ENCODE results near the gene TPP2.

The TPP2 gene

GRCh38 chr13:102608974-102609373 is 12.2 kb downstream of the TPP2 start:
- TF ChIP-seq, protein P1, sequence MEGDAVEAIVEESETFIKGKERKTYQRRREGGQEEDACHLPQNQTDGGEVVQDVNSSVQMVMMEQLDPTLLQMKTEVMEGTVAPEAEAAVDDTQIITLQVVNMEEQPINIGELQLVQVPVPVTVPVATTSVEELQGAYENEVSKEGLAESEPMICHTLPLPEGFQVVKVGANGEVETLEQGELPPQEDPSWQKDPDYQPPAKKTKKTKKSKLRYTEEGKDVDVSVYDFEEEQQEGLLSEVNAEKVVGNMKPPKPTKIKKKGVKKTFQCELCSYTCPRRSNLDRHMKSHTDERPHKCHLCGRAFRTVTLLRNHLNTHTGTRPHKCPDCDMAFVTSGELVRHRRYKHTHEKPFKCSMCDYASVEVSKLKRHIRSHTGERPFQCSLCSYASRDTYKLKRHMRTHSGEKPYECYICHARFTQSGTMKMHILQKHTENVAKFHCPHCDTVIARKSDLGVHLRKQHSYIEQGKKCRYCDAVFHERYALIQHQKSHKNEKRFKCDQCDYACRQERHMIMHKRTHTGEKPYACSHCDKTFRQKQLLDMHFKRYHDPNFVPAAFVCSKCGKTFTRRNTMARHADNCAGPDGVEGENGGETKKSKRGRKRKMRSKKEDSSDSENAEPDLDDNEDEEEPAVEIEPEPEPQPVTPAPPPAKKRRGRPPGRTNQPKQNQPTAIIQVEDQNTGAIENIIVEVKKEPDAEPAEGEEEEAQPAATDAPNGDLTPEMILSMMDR (conservative IDR thresholded peaks at IDR 0.05; ENCODE audit: low read depth, low read length): no peak
- DNase-seq (ENCODE audit: low read depth): no peak
- H3K4me3 ChIP-seq (ENCODE audit: low read length): no peak overlapping the region

GRCh38 chr13:102609696-102610095 is 12.9 kb downstream of the TPP2 start:
- no peak for DNase-seq (ENCODE audit: low read depth)
- no peak overlapping the region for H3K4me3 ChIP-seq (ENCODE audit: low read length)
- TF ChIP-seq, protein P1 (conservative IDR thresholded peaks at IDR 0.05; ENCODE audit: low read depth, low read length): no peak

- H3K4me3 ChIP-seq (ENCODE audit: low read length): no peak overlapping the region
- TF ChIP-seq, protein P1 (conservative IDR thresholded peaks at IDR 0.05; ENCODE audit: low read depth, low read length): no peak
- no peak for DNase-seq (ENCODE audit: low read depth)
These were observed 13.6 kb downstream of the TPP2 start for GRCh38 chr13:102610296-102610895.

GRCh38 chr13:102617697-102618350 is 21.0 kb downstream of the TPP2 start:
- H3K4me3 ChIP-seq (ENCODE audit: low read length): no peak overlapping the region
- no peak for DNase-seq (ENCODE audit: low read depth)
- TF ChIP-seq, protein P1 (conservative IDR thresholded peaks at IDR 0.05; ENCODE audit: low read depth, low read length): no peak

GRCh38 chr13:102620516-102620915 is 23.7 kb downstream of the TPP2 start:
- TF ChIP-seq, protein P1 (conservative IDR thresholded peaks at IDR 0.05; ENCODE audit: low read depth, low read length): no peak
- DNase-seq (ENCODE audit: low read depth): no peak
- H3K4me3 ChIP-seq (ENCODE audit: low read length): no peak overlapping the region

DNA sequence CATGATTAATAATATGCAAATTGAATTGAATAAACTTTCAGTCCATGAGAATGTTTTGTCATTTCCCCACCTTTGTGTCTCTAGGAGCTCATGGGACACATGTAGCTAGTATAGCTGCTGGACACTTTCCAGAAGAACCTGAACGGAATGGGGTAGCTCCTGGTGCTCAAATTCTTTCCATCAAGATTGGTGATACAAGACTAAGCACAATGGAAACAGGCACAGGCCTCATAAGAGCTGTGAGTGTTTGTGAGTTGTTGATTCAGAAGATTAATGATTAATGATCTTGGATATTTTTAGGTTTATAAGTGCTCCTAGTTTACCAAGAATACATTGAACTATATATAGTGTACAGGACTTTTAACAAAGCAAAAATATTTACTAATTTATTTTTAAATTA is 30.1 kb downstream of the TPP2 start:
- H3K4me3 ChIP-seq (ENCODE audit: low read length): no peak overlapping the region
- TF ChIP-seq, protein P1 (conservative IDR thresholded peaks at IDR 0.05; ENCODE audit: low read depth, low read length): no peak
- DNase-seq (ENCODE audit: low read depth): no peak

- DNase-seq (ENCODE audit: low read depth): no peak
- H3K4me3 ChIP-seq (ENCODE audit: low read length): no peak overlapping the region
- TF ChIP-seq, protein P1 (conservative IDR thresholded peaks at IDR 0.05; ENCODE audit: low read depth, low read length): no peak
These were observed 31.8 kb downstream of the TPP2 start for GRCh38 chr13:102628559-102628958.

All from retinal pigment epithelial cell (primary cell).